Osteoblast (primary cell): ENCODE results near the gene PCDHB14. TPM values are rescaled to one million over a fixed set of nuclear protein-coding genes. Genes with fewer than 3 reads are reported as not detected.
A peak's percentile ranks its signal among the peaks of the same experiment; 100 is the strongest.
"Not testable (repeated sequence)": the region's sequence is repeated elsewhere in the genome, so short reads cannot be mapped to it uniquely, and the experiment has no call there.

Experiments used
- DNase-seq: peaks from one replicate; pipeline ENCODE4 v3.0.0; 2011; ENCODE audit warnings: low spot score, mixed read lengths; ENCODE audit not compliant: insufficient read length; ENCODE audit errors: missing footprints
- H2AFZ ChIP-seq: 2 replicates; pipeline ENCODE4 v1.6.0; 2011; ENCODE audit warnings: mild to moderate bottlenecking, low read length
- H3K27ac ChIP-seq: 2 replicates; pipeline ENCODE4 v1.5.1; 2011; ENCODE audit warnings: mild to moderate bottlenecking, low read depth, low read length, moderate library complexity
- H3K27me3 ChIP-seq: 2 replicates; pipeline ENCODE4 v1.6.0; 2012; ENCODE audit warnings: mild to moderate bottlenecking, control low read depth, inconsistent platforms, low read length, moderate library complexity; ENCODE audit not compliant: insufficient read depth
- H3K36me3 ChIP-seq: 2 replicates; pipeline ENCODE4 v1.5.1; 2011; ENCODE audit warnings: mild to moderate bottlenecking, low read length, control low read depth, moderate library complexity; ENCODE audit not compliant: insufficient read depth
- H3K4me1 ChIP-seq: 2 replicates; pipeline ENCODE4 v1.5.1; 2011; ENCODE audit warnings: mild to moderate bottlenecking, low read length, control low read depth, moderate library complexity; ENCODE audit not compliant: insufficient read depth
- H3K4me2 ChIP-seq: 2 replicates; pipeline ENCODE4 v1.6.0; 2011; ENCODE audit warnings: mild to moderate bottlenecking, low read length; ENCODE audit not compliant: insufficient read depth
- H3K4me3 ChIP-seq: fragments of 200-600 bp; sonication (generic); 3 replicates; pipeline ENCODE4 v1.5.1; 2012; ENCODE audit warnings: mild to moderate bottlenecking, low read length, inconsistent platforms; ENCODE audit not compliant: insufficient read depth
- H3K79me2 ChIP-seq: 2 replicates; pipeline ENCODE4 v1.6.0; 2012; ENCODE audit warnings: mild to moderate bottlenecking, low read length, control low read depth, inconsistent platforms; ENCODE audit not compliant: insufficient read depth
- H3K9me3 ChIP-seq: 2 replicates; pipeline ENCODE4 v1.5.1; 2011; ENCODE audit warnings: low read depth, low read length, control low read depth
- H4K20me1 ChIP-seq: 2 replicates; pipeline ENCODE4 v1.6.0; 2012; ENCODE audit warnings: mild to moderate bottlenecking, low read length, control low read depth; ENCODE audit not compliant: insufficient read depth
- total RNA-seq: library from RNA; depleted of rRNA; stranded (reverse); fragments of >200 nt; gene quantifications from 2 replicates; pipeline ENCODE4 v1.2.3, GENCODE V29; 2012
- TF ChIP-seq, protein P1 (sequence below): IDR thresholded peaks from 2 replicates; pipeline ENCODE4 v1.5.1; 2011; ENCODE audit warnings: mild to moderate bottlenecking, low read depth, low read length, moderate library complexity; ENCODE audit errors: extremely low read depth

PCDHB14 gene
- total RNA-seq, 1 donor = 2.9 TPM

DNA sequence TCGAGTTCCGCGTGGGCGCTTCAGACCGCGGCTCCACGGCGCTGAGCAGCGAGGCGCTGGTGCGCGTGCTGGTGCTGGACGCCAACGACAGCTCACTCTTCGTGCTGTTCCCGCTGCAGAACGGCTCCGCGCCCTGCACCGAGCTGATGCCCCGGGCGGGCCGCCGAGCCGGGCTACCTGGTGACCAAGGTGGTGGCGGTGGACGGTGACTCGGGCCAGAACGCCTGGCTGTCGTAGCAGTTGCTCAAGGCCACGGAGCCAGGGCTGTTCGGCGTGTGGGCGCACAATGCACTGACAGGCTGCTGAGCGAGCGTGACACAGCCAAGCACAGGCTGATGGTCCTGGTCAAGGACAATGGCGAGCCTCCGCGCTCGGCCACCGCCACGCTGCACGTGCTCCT is 18.4 kb downstream of the PCDHB14 start:
- H3K36me3 ChIP-seq = no peaks in the 10 kb centered on the region
- DNase-seq = no peak
- no peak overlapping the region for H3K4me2 ChIP-seq
- no peak overlapping the region for H3K4me3 ChIP-seq
- TF ChIP-seq, protein P1, sequence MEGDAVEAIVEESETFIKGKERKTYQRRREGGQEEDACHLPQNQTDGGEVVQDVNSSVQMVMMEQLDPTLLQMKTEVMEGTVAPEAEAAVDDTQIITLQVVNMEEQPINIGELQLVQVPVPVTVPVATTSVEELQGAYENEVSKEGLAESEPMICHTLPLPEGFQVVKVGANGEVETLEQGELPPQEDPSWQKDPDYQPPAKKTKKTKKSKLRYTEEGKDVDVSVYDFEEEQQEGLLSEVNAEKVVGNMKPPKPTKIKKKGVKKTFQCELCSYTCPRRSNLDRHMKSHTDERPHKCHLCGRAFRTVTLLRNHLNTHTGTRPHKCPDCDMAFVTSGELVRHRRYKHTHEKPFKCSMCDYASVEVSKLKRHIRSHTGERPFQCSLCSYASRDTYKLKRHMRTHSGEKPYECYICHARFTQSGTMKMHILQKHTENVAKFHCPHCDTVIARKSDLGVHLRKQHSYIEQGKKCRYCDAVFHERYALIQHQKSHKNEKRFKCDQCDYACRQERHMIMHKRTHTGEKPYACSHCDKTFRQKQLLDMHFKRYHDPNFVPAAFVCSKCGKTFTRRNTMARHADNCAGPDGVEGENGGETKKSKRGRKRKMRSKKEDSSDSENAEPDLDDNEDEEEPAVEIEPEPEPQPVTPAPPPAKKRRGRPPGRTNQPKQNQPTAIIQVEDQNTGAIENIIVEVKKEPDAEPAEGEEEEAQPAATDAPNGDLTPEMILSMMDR = no peak
- H3K27ac ChIP-seq = no peak overlapping the region
- no peaks in the 10 kb centered on the region for H3K27me3 ChIP-seq
- H3K9me3 ChIP-seq = peaks cover 11% of the 10 kb centered on the region
- no peak overlapping the region for H2AFZ ChIP-seq
- no peaks in the 10 kb centered on the region for H4K20me1 ChIP-seq
- H3K4me1 ChIP-seq = no peaks in the 10 kb centered on the region
- no peaks in the 10 kb centered on the region for H3K79me2 ChIP-seq

DNA sequence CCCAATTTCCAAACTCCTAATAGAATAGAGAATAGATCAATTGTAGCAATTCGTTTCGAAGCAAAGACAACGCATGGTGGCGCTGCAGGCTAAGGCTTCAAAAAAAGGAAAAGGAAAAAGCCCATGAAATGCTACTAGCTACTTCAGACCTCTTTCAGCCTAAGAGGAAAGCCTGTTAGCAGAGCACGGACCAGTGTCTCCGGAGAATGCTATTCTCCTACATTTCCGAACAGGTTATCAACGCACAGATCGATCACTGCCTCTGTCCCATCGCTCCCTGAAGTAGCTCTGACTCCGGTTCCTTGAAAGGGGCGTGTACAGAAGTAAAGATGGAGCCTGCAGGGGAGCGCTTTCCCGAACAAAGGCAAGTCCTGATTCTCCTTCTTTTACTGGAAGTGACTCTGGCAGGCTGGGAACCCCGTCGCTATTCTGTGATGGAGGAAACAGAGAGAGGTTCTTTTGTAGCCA is 22.1 kb downstream of the PCDHB14 start, which contains the start of gene PCDHB15:
PCDHB15 (plus strand) TSS at position 146 of the 468 bp plus-strand sequence; CDS start at position 330, 184 bp downstream.
- peaks cover 17% of the 10 kb centered on the region for H3K9me3 ChIP-seq
- DNase-seq = peak; percentile 75
- no peaks in the 10 kb centered on the region for H3K79me2 ChIP-seq
- no peaks in the 10 kb centered on the region for H3K4me1 ChIP-seq
- H3K27ac ChIP-seq = no peak within 1 kb of the TSS
- no peaks in the 10 kb centered on the region for H3K27me3 ChIP-seq
- H4K20me1 ChIP-seq = no peaks in the 10 kb centered on the region
- H3K36me3 ChIP-seq = no peaks in the 10 kb centered on the region
- TF ChIP-seq, protein P1 = peak; percentile 6
- no peak within 1 kb of the TSS for H3K4me2 ChIP-seq
- H2AFZ ChIP-seq = no peak within 1 kb of the TSS
- no peak within 1 kb of the TSS for H3K4me3 ChIP-seq

DNA sequence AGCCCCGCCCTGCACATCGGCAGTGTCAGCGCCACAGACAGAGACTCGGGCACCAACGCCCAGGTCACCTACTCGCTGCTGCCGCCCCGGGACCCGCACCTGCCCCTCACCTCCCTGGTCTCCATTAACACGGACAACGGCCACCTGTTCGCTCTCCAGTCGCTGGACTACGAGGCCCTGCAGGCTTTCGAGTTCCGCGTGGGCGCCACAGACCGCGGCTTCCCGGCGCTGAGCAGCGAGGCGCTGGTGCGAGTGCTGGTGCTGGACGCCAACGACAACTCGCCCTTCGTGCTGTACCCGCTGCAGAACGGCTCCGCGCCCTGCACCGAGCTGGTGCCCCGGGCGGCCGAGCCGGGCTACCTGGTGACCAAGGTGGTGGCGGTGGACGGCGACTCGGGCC is 23.8 kb downstream of the PCDHB14 start:
- peaks cover 17% of the 10 kb centered on the region for H3K9me3 ChIP-seq
- H3K4me1 ChIP-seq, H3K36me3 ChIP-seq, H3K79me2 ChIP-seq, H3K4me3 ChIP-seq, H2AFZ ChIP-seq, H3K27ac ChIP-seq, DNase-seq, H3K27me3 ChIP-seq, H3K4me2 ChIP-seq, H4K20me1 ChIP-seq: not testable (repeated sequence)

DNA sequence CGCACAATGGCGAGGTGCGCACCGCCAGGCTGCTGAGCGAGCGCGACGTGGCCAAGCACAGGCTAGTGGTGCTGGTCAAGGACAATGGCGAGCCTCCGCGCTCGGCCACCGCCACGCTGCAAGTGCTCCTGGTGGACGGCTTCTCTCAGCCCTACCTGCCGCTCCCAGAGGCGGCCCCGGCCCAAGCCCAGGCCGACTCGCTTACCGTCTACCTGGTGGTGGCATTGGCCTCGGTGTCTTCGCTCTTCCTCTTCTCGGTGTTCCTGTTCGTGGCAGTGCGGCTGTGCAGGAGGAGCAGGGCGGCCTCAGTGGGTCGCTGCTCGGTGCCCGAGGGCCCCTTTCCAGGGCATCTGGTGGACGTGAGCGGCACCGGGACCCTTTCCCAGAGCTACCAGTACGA is 24.3 kb downstream of the PCDHB14 start:
- H3K27me3 ChIP-seq, H3K4me2 ChIP-seq, H4K20me1 ChIP-seq, H2AFZ ChIP-seq, H3K27ac ChIP-seq, H3K36me3 ChIP-seq, H3K4me1 ChIP-seq, DNase-seq, H3K4me3 ChIP-seq, H3K79me2 ChIP-seq: not testable (repeated sequence)
- H3K9me3 ChIP-seq = peaks cover 17% of the 10 kb centered on the region

DNA sequence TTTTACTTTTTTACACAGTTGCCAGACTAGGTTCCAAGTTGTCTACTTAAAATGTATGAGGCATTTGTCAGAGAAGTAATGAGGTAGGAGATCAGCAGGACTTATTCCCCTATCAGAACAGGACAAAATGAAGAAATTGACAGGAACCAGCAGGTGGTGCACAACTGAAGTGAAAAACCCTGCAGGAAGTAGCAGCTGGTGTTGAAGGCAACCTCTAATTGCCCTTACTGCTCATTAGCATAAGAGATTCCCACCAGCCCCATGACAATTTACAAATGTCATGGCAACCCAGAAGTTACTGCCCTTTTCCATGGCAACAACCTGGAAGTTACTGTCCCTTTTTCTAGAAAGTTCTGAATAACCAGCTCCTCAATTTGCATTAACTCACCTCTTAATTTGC is 27.4 kb downstream of the PCDHB14 start:
- Histone ChIP-seq H3K4me3 (no peak overlapping the region), H3K4me2 (no peak overlapping the region), H3K4me1 (no peaks in the 10 kb centered on the region), H3K79me2 (no peaks in the 10 kb centered on the region), H3K9me3 (peaks cover 19% of the 10 kb centered on the region), H4K20me1 (no peaks in the 10 kb centered on the region), H3K27me3 (no peaks in the 10 kb centered on the region), H3K27ac (no peak overlapping the region), H3K36me3 (no peaks in the 10 kb centered on the region), H2AFZ (no peak overlapping the region)
- no peak for DNase-seq
- TF ChIP-seq, protein P1 = no peak
